ENCODE data around the gene KCNIP1.
A peak's percentile ranks its signal among the peaks of the same experiment; 100 is the strongest.

Gene KCNIP1

DNA sequence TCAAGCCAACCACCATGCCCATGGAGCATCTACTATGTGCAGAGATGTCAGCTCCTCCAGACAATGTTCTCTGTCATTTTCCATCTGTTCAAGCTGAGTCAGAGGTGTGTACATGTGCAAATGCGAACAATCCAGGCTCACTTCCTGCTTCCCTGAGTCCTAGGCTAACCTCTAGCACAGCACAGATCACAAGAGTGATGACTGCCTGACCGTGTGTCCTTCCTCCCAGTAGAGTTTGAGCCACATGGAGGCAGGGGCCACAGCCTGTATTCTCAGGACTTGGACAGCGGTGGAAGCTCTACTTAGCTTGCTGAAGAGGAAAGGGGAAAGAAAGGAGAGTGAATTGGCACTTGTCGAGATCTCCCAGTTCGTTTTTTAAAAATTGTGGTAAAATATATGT is 87.2 kb downstream of the KCNIP1 start:
- Histone ChIP-seq H3K9ac (ENCODE audit: low read length) (no peak overlapping the region), H3K18ac (ENCODE audit: low read depth in 1 of 2, low read length in 2 of 2) (no peak overlapping the region), H3K4ac (ENCODE audit: low read depth in 1 of 2, low read length in 2 of 2) (no peak overlapping the region), H4K91ac (ENCODE audit: low read length) (no peak overlapping the region), H3K4me1 (ENCODE audit: control insufficient read depth, insufficient read depth, low read depth, low read length) (peaks cover 5% of the 10 kb centered on the region), H2BK15ac (ENCODE audit: low read depth, poor library complexity, severe bottlenecking) (no peak overlapping the region), H3K79me1 (replicated peaks; ENCODE audit: low read length, poor library complexity, severe bottlenecking) (peaks cover 32% of the 10 kb centered on the region), H3K23ac (ENCODE audit: low read length in 2 of 2) (no peak overlapping the region), H3K4me2 (ENCODE audit: low read length, poor library complexity, severe bottlenecking) (no peak overlapping the region), H3K36me3 (ENCODE audit: control insufficient read depth in 1 of 2, insufficient read depth in 2 of 2, low read depth in 1 of 2, low read length in 2 of 2) (peaks cover 0 to 16% of the 10 kb centered on the region in 2 experiments), H3K4me3 (ENCODE audit: insufficient read depth in 1 of 2, low read depth in 1 of 2, low read length in 2 of 2) (no peak overlapping the region), H2BK5ac (ENCODE audit: low read depth, low read length, poor library complexity, severe bottlenecking) (no peak overlapping the region), H2AFZ (ENCODE audit: low read depth, low read length) (no peak overlapping the region), H3K27ac (ENCODE audit: low read length, poor library complexity, severe bottlenecking) (no peak overlapping the region), H2AK5ac (ENCODE audit: low read length, severe bottlenecking) (no peak overlapping the region), H3K9me3 (ENCODE audit: control insufficient read depth, low read length) (peaks cover 3% of the 10 kb centered on the region), H2BK120ac (ENCODE audit: low read depth, low read length) (no peak overlapping the region), H4K8ac (ENCODE audit: low read length) (no peak overlapping the region), H3K27me3 (ENCODE audit: control insufficient read depth in 1 of 2, insufficient read depth in 1 of 2, low read length in 2 of 2) (peaks cover 0 to 54% of the 10 kb centered on the region in 2 experiments), H3K14ac (ENCODE audit: low read length in 2 of 2) (no peak overlapping the region), H2BK12ac (ENCODE audit: low read length in 2 of 2) (no peak overlapping the region)
- WGBS, result 21% methylated on average over 2 of the region's 5 CpGs
- no peak for DNase-seq

DNA sequence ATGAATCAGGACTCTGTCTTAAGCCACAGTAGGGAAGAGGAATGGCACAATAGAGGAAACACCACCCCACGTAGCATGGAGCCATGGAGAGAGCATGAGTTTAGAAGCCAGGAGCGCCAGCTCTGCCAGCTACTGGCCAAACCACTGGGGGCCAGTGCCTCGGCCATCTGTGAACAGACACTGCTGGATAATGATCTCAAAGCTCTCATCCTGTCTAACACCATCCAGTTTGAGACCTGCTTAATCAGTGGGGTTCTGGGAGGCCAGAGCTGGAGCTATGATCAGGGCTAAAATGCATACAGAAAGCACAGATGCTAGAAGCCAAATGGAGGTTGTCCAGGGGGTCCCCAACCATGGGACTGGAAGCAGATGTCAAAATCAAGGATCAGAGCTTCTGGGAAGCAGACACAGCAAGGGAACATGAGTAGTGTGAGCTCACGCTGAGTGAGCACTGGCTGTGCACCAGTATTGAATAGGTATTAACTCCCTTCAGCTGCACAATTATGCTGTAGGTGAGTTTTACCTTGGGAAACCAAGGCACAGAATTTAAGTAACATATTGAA is 92.7 kb downstream of the KCNIP1 start:
- no peak overlapping the region for H2AFZ ChIP-seq (ENCODE audit: low read depth, low read length)
- H2BK15ac ChIP-seq (ENCODE audit: low read depth, poor library complexity, severe bottlenecking), result no peak overlapping the region
- H3K36me3 ChIP-seq (ENCODE audit: control insufficient read depth in 1 of 2, insufficient read depth in 2 of 2, low read depth in 1 of 2, low read length in 2 of 2), result peaks cover 0 to 3% of the 10 kb centered on the region in 2 experiments
- peaks cover 14% of the 10 kb centered on the region for H3K79me1 ChIP-seq (replicated peaks; ENCODE audit: low read length, poor library complexity, severe bottlenecking)
- peaks cover 20% of the 10 kb centered on the region for H3K4me1 ChIP-seq (ENCODE audit: control insufficient read depth, insufficient read depth, low read depth, low read length)
- H3K4me3 ChIP-seq (ENCODE audit: insufficient read depth in 1 of 2, low read depth in 1 of 2, low read length in 2 of 2), result no peak overlapping the region
- H3K27ac ChIP-seq (ENCODE audit: low read length, poor library complexity, severe bottlenecking), result peak overlapping the region; percentile 24
- no peak overlapping the region for H4K8ac ChIP-seq (ENCODE audit: low read length)
- no peak overlapping the region for H2AK5ac ChIP-seq (ENCODE audit: low read length, severe bottlenecking)
- H3K9ac ChIP-seq (ENCODE audit: low read length), result peak overlapping the region; percentile 55
- H3K18ac ChIP-seq (ENCODE audit: low read depth in 1 of 2, low read length in 2 of 2), result no peak overlapping the region
- WGBS, result 87% methylated on average over 4 of the region's 4 CpGs
- no peaks in the 10 kb centered on the region for H3K9me3 ChIP-seq (ENCODE audit: control insufficient read depth, low read length)
- peaks cover 0 to 57% of the 10 kb centered on the region in 2 experiments for H3K27me3 ChIP-seq (ENCODE audit: control insufficient read depth in 1 of 2, insufficient read depth in 1 of 2, low read length in 2 of 2)
- no peak overlapping the region for H2BK120ac ChIP-seq (ENCODE audit: low read depth, low read length)
- no peak overlapping the region for H2BK5ac ChIP-seq (ENCODE audit: low read depth, low read length, poor library complexity, severe bottlenecking)
- no peak overlapping the region for H4K91ac ChIP-seq (ENCODE audit: low read length)
- no peak overlapping the region for H3K4ac ChIP-seq (ENCODE audit: low read depth in 1 of 2, low read length in 2 of 2)
- no peak for DNase-seq
- no peak overlapping the region for H2BK12ac ChIP-seq (ENCODE audit: low read length in 2 of 2)
- H3K23ac ChIP-seq (ENCODE audit: low read length in 2 of 2), result no peak overlapping the region
- H3K4me2 ChIP-seq (ENCODE audit: low read length, poor library complexity, severe bottlenecking), result no peak overlapping the region
- no peak overlapping the region for H3K14ac ChIP-seq (ENCODE audit: low read length in 2 of 2)

DNA sequence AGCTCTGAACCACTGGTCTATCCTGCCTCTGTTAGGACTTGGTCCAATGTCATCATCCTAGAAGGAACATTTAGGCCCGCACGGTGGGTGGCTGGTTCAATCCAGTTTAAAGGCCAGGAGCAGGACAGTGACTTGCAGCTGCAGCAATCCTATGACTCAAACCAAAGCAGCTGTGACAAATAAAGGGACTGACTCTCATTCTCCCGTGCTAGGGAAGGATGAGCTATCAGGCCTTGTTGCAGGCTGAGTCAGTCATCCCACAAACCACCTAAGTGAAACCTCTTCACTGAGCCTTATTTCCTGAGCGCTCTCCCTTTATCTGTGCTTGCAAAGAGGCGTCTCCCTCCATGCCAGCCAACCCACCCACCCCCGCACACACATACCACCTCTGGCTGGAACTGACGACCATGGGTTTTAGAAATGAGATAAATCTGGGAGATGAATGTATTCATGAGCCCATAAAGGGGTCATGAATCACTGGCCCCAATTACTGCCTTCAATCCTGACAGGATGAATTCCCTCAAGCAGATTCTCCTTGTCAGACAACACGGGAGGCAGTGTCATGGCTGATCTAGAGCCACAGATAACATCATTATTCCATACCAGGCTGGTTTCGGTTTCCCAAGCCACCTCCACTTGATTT is 93.4 kb downstream of the KCNIP1 start:
- Histone ChIP-seq H2AK5ac (ENCODE audit: low read length, severe bottlenecking) (no peak overlapping the region), H2BK5ac (ENCODE audit: low read depth, low read length, poor library complexity, severe bottlenecking) (no peak overlapping the region), H3K4ac (ENCODE audit: low read depth in 1 of 2, low read length in 2 of 2) (no peak overlapping the region), H3K36me3 (ENCODE audit: control insufficient read depth in 1 of 2, insufficient read depth in 2 of 2, low read depth in 1 of 2, low read length in 2 of 2) (peaks cover 0 to 10% of the 10 kb centered on the region in 2 experiments), H3K9me3 (ENCODE audit: control insufficient read depth, low read length) (no peaks in the 10 kb centered on the region), H2BK120ac (ENCODE audit: low read depth, low read length) (no peak overlapping the region), H2BK15ac (ENCODE audit: low read depth, poor library complexity, severe bottlenecking) (no peak overlapping the region), H4K8ac (ENCODE audit: low read length) (no peak overlapping the region), H3K4me1 (ENCODE audit: control insufficient read depth, insufficient read depth, low read depth, low read length) (peaks cover 23% of the 10 kb centered on the region), H2BK12ac (ENCODE audit: low read length in 2 of 2) (no peak overlapping the region), H3K4me2 (ENCODE audit: low read length, poor library complexity, severe bottlenecking) (peak overlapping the region; percentile 24), H3K9ac (ENCODE audit: low read length) (peak overlapping the region; percentile 63), H2AFZ (ENCODE audit: low read depth, low read length) (no peak overlapping the region), H3K14ac (ENCODE audit: low read length in 2 of 2) (no peak overlapping the region), H3K18ac (ENCODE audit: low read depth in 1 of 2, low read length in 2 of 2) (no peak overlapping the region), H3K27me3 (ENCODE audit: control insufficient read depth in 1 of 2, insufficient read depth in 1 of 2, low read length in 2 of 2) (peaks cover 0 to 63% of the 10 kb centered on the region in 2 experiments), H3K27ac (ENCODE audit: low read length, poor library complexity, severe bottlenecking) (peak overlapping the region; percentile 44), H3K79me1 (replicated peaks; ENCODE audit: low read length, poor library complexity, severe bottlenecking) (peaks cover 15% of the 10 kb centered on the region), H3K4me3 (ENCODE audit: insufficient read depth in 1 of 2, low read depth in 1 of 2, low read length in 2 of 2) (peak overlapping the region in 1 of 2 experiments; percentile 58), H3K23ac (ENCODE audit: low read length in 2 of 2) (no peak overlapping the region), H4K91ac (ENCODE audit: low read length) (no peak overlapping the region)
- peak; percentile 93 for DNase-seq
- whole genome bisulfite sequencing, result 2% methylated on average over 4 of the region's 9 CpGs

DNA sequence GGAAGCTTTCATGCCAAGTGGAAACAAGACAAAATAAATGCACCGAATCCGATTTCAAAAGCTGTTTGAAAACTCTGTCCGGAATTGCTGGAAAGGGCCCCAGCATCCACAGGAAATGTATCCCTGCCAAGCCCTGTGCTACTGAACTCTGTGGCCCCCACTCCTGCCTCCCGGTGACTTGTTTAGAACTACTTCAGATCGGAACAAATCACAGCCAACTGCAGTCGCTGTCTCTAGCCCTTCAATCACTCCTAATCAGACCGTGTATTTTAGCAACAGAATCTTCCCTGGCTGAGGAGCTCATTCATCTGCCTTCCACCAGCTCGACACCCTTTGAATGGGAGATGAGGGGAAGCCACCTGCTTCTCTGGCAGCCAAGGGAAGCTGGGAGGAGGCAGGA is 94.1 kb downstream of the KCNIP1 start:
- Histone ChIP-seq H3K36me3 (ENCODE audit: control insufficient read depth in 1 of 2, insufficient read depth in 2 of 2, low read depth in 1 of 2, low read length in 2 of 2) (peaks cover 0 to 17% of the 10 kb centered on the region in 2 experiments), H2BK5ac (ENCODE audit: low read depth, low read length, poor library complexity, severe bottlenecking) (no peak overlapping the region), H3K4me3 (ENCODE audit: insufficient read depth in 1 of 2, low read depth in 1 of 2, low read length in 2 of 2) (no peak overlapping the region), H3K4me2 (ENCODE audit: low read length, poor library complexity, severe bottlenecking) (no peak overlapping the region), H2AK5ac (ENCODE audit: low read length, severe bottlenecking) (peak overlapping the region; percentile 18), H3K79me1 (replicated peaks; ENCODE audit: low read length, poor library complexity, severe bottlenecking) (peaks cover 16% of the 10 kb centered on the region), H4K91ac (ENCODE audit: low read length) (no peak overlapping the region), H2BK15ac (ENCODE audit: low read depth, poor library complexity, severe bottlenecking) (no peak overlapping the region), H2BK12ac (ENCODE audit: low read length in 2 of 2) (peak overlapping the region in 1 of 2 experiments; percentile 17), H4K8ac (ENCODE audit: low read length) (no peak overlapping the region), H3K4ac (ENCODE audit: low read depth in 1 of 2, low read length in 2 of 2) (no peak overlapping the region), H3K9ac (ENCODE audit: low read length) (peak overlapping the region; percentile 18), H3K14ac (ENCODE audit: low read length in 2 of 2) (no peak overlapping the region), H3K9me3 (ENCODE audit: control insufficient read depth, low read length) (no peaks in the 10 kb centered on the region), H3K27me3 (ENCODE audit: control insufficient read depth in 1 of 2, insufficient read depth in 1 of 2, low read length in 2 of 2) (peaks cover 0 to 63% of the 10 kb centered on the region in 2 experiments), H2BK120ac (ENCODE audit: low read depth, low read length) (no peak overlapping the region), H2AFZ (ENCODE audit: low read depth, low read length) (no peak overlapping the region), H3K4me1 (ENCODE audit: control insufficient read depth, insufficient read depth, low read depth, low read length) (peaks cover 23% of the 10 kb centered on the region), H3K27ac (ENCODE audit: low read length, poor library complexity, severe bottlenecking) (peak overlapping the region; percentile 9), H3K23ac (ENCODE audit: low read length in 2 of 2) (no peak overlapping the region), H3K18ac (ENCODE audit: low read depth in 1 of 2, low read length in 2 of 2) (no peak overlapping the region)
- DNase-seq, result peak; percentile 42
- WGBS, result 22% methylated on average over 7 of the region's 8 CpGs
